ENCODE data around the gene MTMR3. TPM values are rescaled to one million over a fixed set of nuclear protein-coding genes. Genes with fewer than 3 reads are reported as not detected.
A peak's percentile ranks its signal among the peaks of the same experiment; 100 is the strongest.

The MTMR3 gene
- total RNA-seq, 4 donors from 2014 or later, result 52.8 to 101 (median 69.1) TPM

GRCh38 chr22:29879753-29880152 lies 3.2 kb upstream of the MTMR3 start:
- no peak for DNase-seq
- peaks cover 7 to 9% of the 10 kb centered on the region in 2 donors for H3K4me1 ChIP-seq
- H3K36me3 ChIP-seq, result no peaks in the 10 kb centered on the region
- TF ChIP-seq CTCF (IDR thresholded peaks at IDR 0.05), result no peak
- TF ChIP-seq POLR2A (IDR thresholded peaks at IDR 0.05), result no peak
- H3K4me3 ChIP-seq (replicated peaks in 1 of 3), result no peak overlapping the region
- intact Hi-C loops (cut with DNase I), result loop anchor here (10.0 kb wide), 1 partner anchor 125 kb away; no protein-coding TSS in a partner anchor
- H3K9me3 ChIP-seq, result no peaks in the 10 kb centered on the region
- H3K27ac ChIP-seq, result no peak overlapping the region
- WGBS, 2 donors, result 95 to 98% methylated on average over 5 of the region's 5 CpGs
- no peaks in the 10 kb centered on the region for H3K27me3 ChIP-seq

GRCh38 chr22:29882716-29883044 lies 294 bp upstream of the MTMR3 start:
- Histone ChIP-seq H3K9me3 (no peaks in the 10 kb centered on the region), H3K36me3 (no peaks in the 10 kb centered on the region), H3K27me3 (no peaks in the 10 kb centered on the region), H3K27ac (peak overlapping the region in 1 of 3 donors; percentile 99), H3K4me3 (replicated peaks in 1 of 3) (peak overlapping the region in 1 of 3 donors; percentile 93), H3K4me1 (peaks cover 33 to 35% of the 10 kb centered on the region in 2 donors)
- DNase-seq, result no peak
- no peak for TF ChIP-seq CTCF (IDR thresholded peaks at IDR 0.05)
- TF ChIP-seq POLR2A (IDR thresholded peaks at IDR 0.05), result no peak
- intact Hi-C loops (cut with DNase I), result loop anchor here (10.0 kb wide), 1 partner anchor 122 kb away; no protein-coding TSS in a partner anchor
- WGBS, 2 donors, result 1 to 3% methylated on average over 5 of the region's 5 CpGs

GRCh38 chr22:29883775-29884097 lies 762 bp downstream of the MTMR3 start:
- no peaks in the 10 kb centered on the region for H3K9me3 ChIP-seq
- H3K4me1 ChIP-seq, result peaks cover 35 to 40% of the 10 kb centered on the region in 2 donors
- TF ChIP-seq POLR2A (IDR thresholded peaks at IDR 0.05) (no peak), CTCF (IDR thresholded peaks at IDR 0.05) (no peak)
- peak overlapping the region; percentile 39 to 96 (median 93) for H3K4me3 ChIP-seq (replicated peaks in 1 of 3)
- no peak for DNase-seq
- no peaks in the 10 kb centered on the region for H3K36me3 ChIP-seq
- peak overlapping the region; percentile 98 to 99 (median 99) for H3K27ac ChIP-seq
- intact Hi-C loops (cut with DNase I), result loop anchor here (10.0 kb wide), 1 partner anchor 121 kb away; no protein-coding TSS in a partner anchor
- H3K27me3 ChIP-seq, result no peaks in the 10 kb centered on the region
- WGBS, 2 donors, result 1 to 2% methylated on average over 12 to 14 of the region's 14 CpGs

- TF ChIP-seq POLR2A (IDR thresholded peaks at IDR 0.05), result no peak
- no peak for TF ChIP-seq CTCF (IDR thresholded peaks at IDR 0.05)
- intact Hi-C loops (cut with DNase I), result loop anchor here (10.0 kb wide), 1 partner anchor 119 kb away; no protein-coding TSS in a partner anchor
- no peaks in the 10 kb centered on the region for H3K9me3 ChIP-seq
- H3K27ac ChIP-seq, result peak overlapping the region in 1 of 3 donors; percentile 1
- H3K36me3 ChIP-seq, result no peaks in the 10 kb centered on the region
- no peaks in the 10 kb centered on the region for H3K27me3 ChIP-seq
- DNase-seq, result no peak
- H3K4me3 ChIP-seq (replicated peaks in 1 of 3), result no peak overlapping the region
- H3K4me1 ChIP-seq, result peaks cover 35 to 44% of the 10 kb centered on the region in 2 donors
- 40 to 49% methylated on average over 4 of the region's 4 CpGs for WGBS, 2 donors
Observed at GRCh38 chr22:29885610-29886009, 2.6 kb downstream of the MTMR3 start.

- intact Hi-C loops (cut with DNase I), result loop anchor here (10.0 kb wide), 1 partner anchor 118 kb away; no protein-coding TSS in a partner anchor
- no peak overlapping the region for H3K4me3 ChIP-seq (replicated peaks in 1 of 3)
- H3K27me3 ChIP-seq, result no peaks in the 10 kb centered on the region
- no peaks in the 10 kb centered on the region for H3K36me3 ChIP-seq
- TF ChIP-seq POLR2A (IDR thresholded peaks at IDR 0.05) (no peak), CTCF (IDR thresholded peaks at IDR 0.05) (no peak)
- WGBS, 2 donors, result 90 to 97% methylated on average over 1 of the region's 1 CpG
- DNase-seq, result no peak
- H3K4me1 ChIP-seq, result peaks cover 35 to 44% of the 10 kb centered on the region in 2 donors
- H3K27ac ChIP-seq, result no peak overlapping the region
- no peaks in the 10 kb centered on the region for H3K9me3 ChIP-seq
Observed at GRCh38 chr22:29886596-29886995, 3.6 kb downstream of the MTMR3 start.
